Keratinocyte (primary cell): ENCODE measurements around the gene METTL9. TPM values are rescaled to one million over a fixed set of nuclear protein-coding genes. Genes with fewer than 3 reads are reported as not detected.

Experiments
- DNase-seq: peaks from one replicate; pipeline ENCODE4 v3.0.0-alpha.2; 2011; ENCODE audit warnings: low read depth, missing footprints, low spot score
- FAIRE-seq: peaks from 2 replicates; lab custom pipeline; 2011; peaks lifted over from hg19 to GRCh38; lab: Jason Lieb, UNC
- H2AFZ ChIP-seq: 2 replicates; pipeline ENCODE4 v1.6.0; 2012; ENCODE audit warnings: low read length, control low read depth, inconsistent platforms; ENCODE audit not compliant: control insufficient read depth
- H3K27ac ChIP-seq: 2 replicates; pipeline ENCODE4 v1.5.1; 2011; ENCODE audit warnings: low read length; ENCODE audit not compliant: control insufficient read depth, insufficient read depth
- H3K27me3 ChIP-seq: 3 replicates; pipeline ENCODE4 v1.6.0; 2011; ENCODE audit warnings: low read length; ENCODE audit not compliant: control insufficient read depth, insufficient read depth; ENCODE audit errors: extremely low read depth
- H3K36me3 ChIP-seq, 2 experiments: 2 replicates in 1 of 2; 3 replicates in 1 of 2; pipeline ENCODE4 v1.5.1; 2011; ENCODE audit warnings: low read length in 2 of 2, mild to moderate bottlenecking in 1 of 2; ENCODE audit not compliant: control insufficient read depth in 2 of 2, insufficient read depth in 2 of 2; ENCODE audit errors: extremely low read depth in 1 of 2
- H3K4me1 ChIP-seq: 3 replicates; pipeline ENCODE4 v1.5.1; 2011; ENCODE audit warnings: low read length; ENCODE audit not compliant: control insufficient read depth, insufficient read depth; ENCODE audit errors: extremely low read depth
- H3K4me2 ChIP-seq: 3 replicates; pipeline ENCODE4 v1.6.0; 2011; ENCODE audit warnings: low read depth, low read length; ENCODE audit not compliant: control insufficient read depth, insufficient read depth; ENCODE audit errors: extremely low read depth
- H3K4me3 ChIP-seq, 3 experiments: fragments of 200-600 bp in 1 of 3; sonication (generic) in 1 of 3; 2 replicates in 2 of 3; 3 replicates in 1 of 3; pipeline ENCODE4 v1.5.1; 2011 to 2016; ENCODE audit warnings: low read length in 3 of 3, mild to moderate bottlenecking in 3 of 3, control low read depth in 2 of 3, inconsistent platforms in 1 of 3, low read depth in 1 of 3, mixed read lengths in 1 of 3, mixed run types in 1 of 3, moderate library complexity in 1 of 3; ENCODE audit not compliant: control insufficient read depth in 2 of 3, insufficient read depth in 2 of 3; ENCODE audit errors: extremely low read depth in 1 of 3
- H3K79me2 ChIP-seq: 2 replicates; pipeline ENCODE4 v1.6.0; 2012; ENCODE audit warnings: low read length; ENCODE audit not compliant: control insufficient read depth, insufficient read depth
- H3K9ac ChIP-seq: 3 replicates; pipeline ENCODE4 v1.6.0; 2011; ENCODE audit warnings: low read length; ENCODE audit not compliant: control insufficient read depth, insufficient read depth; ENCODE audit errors: extremely low read depth
- H3K9me1 ChIP-seq: 3 replicates; pipeline ENCODE4 v1.6.0; 2011; ENCODE audit warnings: low read length; ENCODE audit not compliant: control insufficient read depth, insufficient read depth; ENCODE audit errors: extremely low read depth
- H3K9me3 ChIP-seq: 2 replicates; pipeline ENCODE4 v1.5.1; 2012; ENCODE audit warnings: low read depth, low read length; ENCODE audit not compliant: control insufficient read depth
- H4K20me1 ChIP-seq: 3 replicates; pipeline ENCODE4 v1.6.0; 2011; ENCODE audit warnings: low read length; ENCODE audit not compliant: control insufficient read depth, insufficient read depth; ENCODE audit errors: extremely low read depth
- EZH2 ChIP-seq: IDR thresholded peaks from one replicate; pipeline ENCODE4 v1.6.1; 2012; ENCODE audit warnings: inconsistent platforms, mild to moderate bottlenecking, low read length, moderate library complexity
- dilution Hi-C: fragments of 300-500 bp; cut with MboI; formaldehyde crosslinking; loops from one replicate; pipeline ENCODE4 v1.7.0; 2020; ENCODE audit warnings: low sequenced_read_pairs; ENCODE audit not compliant: extremely low pct_ligation_motif_present
- polyA plus RNA-seq, 5 experiments: library from polyadenylated mRNA; depleted of rRNA in 3 of 5; stranded (reverse) in 3 of 5; stranded (forward) in 1 of 5; unstranded in 1 of 5; fragments of >200 nt; gene quantifications; 1 replicate in 1 of 5; 2 replicates in 3 of 5; 3 replicates in 1 of 5; pipeline versions ENCODE4 v1.2.1 to v1.2.3, GENCODE V29; 2011 to 2012; ENCODE audit warnings: missing spikeins in 2 of 5, low read depth in 1 of 5, low replicate concordance in 1 of 5
- TF ChIP-seq, protein P1 (sequence below), 3 experiments: IDR thresholded peaks in 1 of 3; conservative IDR thresholded peaks in 1 of 3; optimal IDR thresholded peaks in 1 of 3; 2 replicates in 2 of 3; 3 replicates in 1 of 3; pipeline versions ENCODE3 to v1.5.1; 2011; ENCODE audit warnings: low read length in 3 of 3, mild to moderate bottlenecking in 3 of 3, moderate library complexity in 2 of 3, control low read depth in 1 of 3, inconsistent platforms in 1 of 3; ENCODE audit not compliant: insufficient read depth in 2 of 3; ENCODE audit errors: extremely low read depth in 1 of 3

The METTL9 gene
- polyA plus RNA-seq, 1 donor (not counting 4 experiments of a cell fraction or from before 2014, with no cell fraction given): 108 TPM

DNA sequence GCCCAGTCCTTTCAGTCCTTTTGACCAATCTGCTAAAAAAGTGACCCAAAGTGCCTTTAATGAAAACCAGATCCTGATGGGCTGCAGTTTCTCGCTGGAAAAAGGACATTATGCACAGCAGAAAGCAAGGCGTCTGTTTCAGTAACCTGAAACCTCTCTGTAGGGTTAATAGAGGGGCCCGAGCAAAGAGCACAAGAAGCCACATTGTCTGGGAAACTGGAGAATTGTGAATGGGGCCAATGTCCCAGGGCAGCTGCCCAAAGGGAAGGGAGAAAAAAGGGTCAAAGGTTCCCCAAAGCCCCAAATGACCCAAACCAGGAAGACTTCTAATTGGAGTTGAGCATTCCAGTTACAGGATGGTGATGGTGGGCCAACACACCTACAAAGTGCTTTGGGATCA is 67.4 kb downstream of the METTL9 start:
- H3K4me1 ChIP-seq: no peaks in the 10 kb centered on the region
- H3K9me1 ChIP-seq: no peaks in the 10 kb centered on the region
- H2AFZ ChIP-seq: no peak overlapping the region
- DNase-seq: no peak
- no peaks in the 10 kb centered on the region for H3K79me2 ChIP-seq
- no peak overlapping the region for H3K27ac ChIP-seq
- FAIRE-seq: no peak
- dilution Hi-C loops: no loop called here
- no peak overlapping the region for H3K4me3 ChIP-seq
- H3K4me2 ChIP-seq: no peak overlapping the region
- H3K27me3 ChIP-seq: no peaks in the 10 kb centered on the region
- H3K36me3 ChIP-seq: no peaks in the 10 kb centered on the region
- TF ChIP-seq, protein P1, sequence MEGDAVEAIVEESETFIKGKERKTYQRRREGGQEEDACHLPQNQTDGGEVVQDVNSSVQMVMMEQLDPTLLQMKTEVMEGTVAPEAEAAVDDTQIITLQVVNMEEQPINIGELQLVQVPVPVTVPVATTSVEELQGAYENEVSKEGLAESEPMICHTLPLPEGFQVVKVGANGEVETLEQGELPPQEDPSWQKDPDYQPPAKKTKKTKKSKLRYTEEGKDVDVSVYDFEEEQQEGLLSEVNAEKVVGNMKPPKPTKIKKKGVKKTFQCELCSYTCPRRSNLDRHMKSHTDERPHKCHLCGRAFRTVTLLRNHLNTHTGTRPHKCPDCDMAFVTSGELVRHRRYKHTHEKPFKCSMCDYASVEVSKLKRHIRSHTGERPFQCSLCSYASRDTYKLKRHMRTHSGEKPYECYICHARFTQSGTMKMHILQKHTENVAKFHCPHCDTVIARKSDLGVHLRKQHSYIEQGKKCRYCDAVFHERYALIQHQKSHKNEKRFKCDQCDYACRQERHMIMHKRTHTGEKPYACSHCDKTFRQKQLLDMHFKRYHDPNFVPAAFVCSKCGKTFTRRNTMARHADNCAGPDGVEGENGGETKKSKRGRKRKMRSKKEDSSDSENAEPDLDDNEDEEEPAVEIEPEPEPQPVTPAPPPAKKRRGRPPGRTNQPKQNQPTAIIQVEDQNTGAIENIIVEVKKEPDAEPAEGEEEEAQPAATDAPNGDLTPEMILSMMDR (optimal IDR thresholded peaks at IDR 0.05 in 1 of 3, IDR thresholded peaks at IDR 0.05 in 1 of 3, conservative IDR thresholded peaks at IDR 0.05 in 1 of 3; ENCODE audit: extremely low read depth in 1 of 3, insufficient read depth in 2 of 3, low read length in 3 of 3): no peak
- no peak for TF ChIP-seq EZH2
- H3K9me3 ChIP-seq: no peaks in the 10 kb centered on the region
- no peaks in the 10 kb centered on the region for H4K20me1 ChIP-seq
- no peak overlapping the region for H3K9ac ChIP-seq

DNA sequence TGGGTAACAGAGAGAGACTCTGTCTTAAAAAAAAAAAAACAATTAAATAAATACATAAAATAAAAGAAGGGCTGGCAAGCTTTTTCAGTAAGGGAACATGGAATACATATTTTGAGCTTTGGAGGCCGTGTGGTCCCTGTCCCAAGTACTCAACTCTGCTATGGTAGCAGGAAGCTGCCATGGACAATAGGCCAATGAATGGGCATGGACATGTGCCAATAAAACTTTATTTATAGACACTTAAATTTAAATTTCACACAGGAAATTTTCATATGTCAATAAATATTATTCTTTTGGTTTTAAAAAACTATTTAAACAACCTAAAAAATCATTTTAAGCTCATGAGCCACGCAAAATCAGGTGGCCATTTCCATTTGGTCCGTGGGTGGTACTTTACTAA is 68.2 kb downstream of the METTL9 start:
- TF ChIP-seq, protein P1 (optimal IDR thresholded peaks at IDR 0.05 in 1 of 3, IDR thresholded peaks at IDR 0.05 in 1 of 3, conservative IDR thresholded peaks at IDR 0.05 in 1 of 3; ENCODE audit: extremely low read depth in 1 of 3, insufficient read depth in 2 of 3, low read length in 3 of 3): no peak
- TF ChIP-seq EZH2: no peak
- dilution Hi-C loops: no loop called here
- H4K20me1 ChIP-seq: no peaks in the 10 kb centered on the region
- no peak overlapping the region for H3K4me2 ChIP-seq
- no peaks in the 10 kb centered on the region for H3K9me1 ChIP-seq
- no peaks in the 10 kb centered on the region for H3K36me3 ChIP-seq
- H2AFZ ChIP-seq: no peak overlapping the region
- H3K79me2 ChIP-seq: no peaks in the 10 kb centered on the region
- no peak overlapping the region for H3K27ac ChIP-seq
- H3K4me3 ChIP-seq: no peak overlapping the region
- no peak overlapping the region for H3K9ac ChIP-seq
- H3K27me3 ChIP-seq: no peaks in the 10 kb centered on the region
- H3K9me3 ChIP-seq: no peaks in the 10 kb centered on the region
- no peak for DNase-seq
- no peaks in the 10 kb centered on the region for H3K4me1 ChIP-seq
- FAIRE-seq: no peak
